HL-60 (cell line): ENCODE measurements around the gene CPO.

Experiments
- CTCF ChIP-seq: IDR thresholded peaks from one replicate; pipeline ENCODE4 v1.5.1; 2011; ENCODE audit warnings: low read length, control low read depth, inconsistent platforms; ENCODE audit not compliant: insufficient read depth
- GABPA ChIP-seq: IDR thresholded peaks from 2 replicates; pipeline ENCODE4 v1.6.1; 2012; ENCODE audit warnings: low read depth
- POLR2AphosphoS5 ChIP-seq: IDR thresholded peaks from 2 replicates; pipeline ENCODE4 v1.6.1; 2012; ENCODE audit warnings: low read depth
- REST ChIP-seq: IDR thresholded peaks from 2 replicates; pipeline ENCODE4 v1.6.1; 2012; ENCODE audit warnings: low read depth; ENCODE audit not compliant: insufficient replicate concordance
- SPI1 ChIP-seq: IDR thresholded peaks from 2 replicates; pipeline ENCODE4 v1.6.1; 2012; ENCODE audit warnings: low read depth, mild to moderate bottlenecking, borderline replicate concordance

GRCh38 chr2:206915121-206915520 is 24.2 kb upstream of the CPO start:
- TF ChIP-seq CTCF (no peak), GABPA (no peak), POLR2AphosphoS5 (no peak), SPI1 (peak; percentile 90), REST (no peak)
